Neutrophil (primary cell): ENCODE results near the gene TRIP4.

Source experiments
- H3K27ac ChIP-seq: fragments of 200-600 bp; sonication (generic); 2 replicates; pipeline ENCODE4 v1.5.1; 2016; ENCODE audit warnings: mild to moderate bottlenecking, moderate library complexity
- H3K27me3 ChIP-seq: fragments of 200-600 bp; sonication (generic); 2 replicates; pipeline ENCODE4 v1.6.0; 2016; ENCODE audit warnings: mild to moderate bottlenecking
- H3K36me3 ChIP-seq: fragments of 200-600 bp; sonication (generic); 2 replicates; pipeline ENCODE4 v1.5.1; 2017
- H3K4me1 ChIP-seq, 2 experiments: fragments of 200-600 bp in 1 of 2; sonication (generic) in 1 of 2; 1 replicate in 1 of 2; 2 replicates in 1 of 2; pipeline versions ENCODE4 v1.5.1 to v1.6.1; 2013 to 2016; ENCODE audit warnings: low read depth in 1 of 2, low read length in 1 of 2, mild to moderate bottlenecking in 1 of 2, moderate library complexity in 1 of 2; ENCODE audit not compliant: control insufficient read depth in 1 of 2, insufficient read depth in 1 of 2
- H3K4me3 ChIP-seq, 2 experiments: fragments of 200-600 bp in 1 of 2; sonication (generic) in 1 of 2; 1 replicate in 1 of 2; 2 replicates in 1 of 2; pipeline ENCODE4 v1.5.1; 2013 to 2016; ENCODE audit warnings: low read depth in 1 of 2, low read length in 1 of 2, mild to moderate bottlenecking in 1 of 2, moderate library complexity in 1 of 2
- H3K9me3 ChIP-seq: fragments of 200-600 bp; sonication (generic); 2 replicates; pipeline ENCODE4 v1.5.1; 2016
- CTCF ChIP-seq: fragments of 200-600 bp; sonication (generic); IDR thresholded peaks from 2 replicates; pipeline ENCODE4 v1.5.1; 2016; ENCODE audit warnings: antibody characterized with exemption

The TRIP4 gene

GRCh38 chr15:64354688-64355344 is 32.8 kb upstream of the TRIP4 start:
- peak overlapping the region; percentile 87 for H3K27ac ChIP-seq
- H3K4me3 ChIP-seq, result peak overlapping the region; percentile 89 to 93
- peaks cover 10 to 16% of the 10 kb centered on the region in 2 experiments for H3K4me1 ChIP-seq
- H3K36me3 ChIP-seq, result no peaks in the 10 kb centered on the region
- TF ChIP-seq CTCF, result no peak
- no peaks in the 10 kb centered on the region for H3K27me3 ChIP-seq
- no peaks in the 10 kb centered on the region for H3K9me3 ChIP-seq

GRCh38 chr15:64355348-64355943 is 32.2 kb upstream of the TRIP4 start:
- TF ChIP-seq CTCF, result no peak
- no peaks in the 10 kb centered on the region for H3K9me3 ChIP-seq
- H3K4me1 ChIP-seq, result peaks cover 10 to 16% of the 10 kb centered on the region in 2 experiments
- H3K4me3 ChIP-seq, result peak overlapping the region; percentile 89 to 93
- H3K27me3 ChIP-seq, result no peaks in the 10 kb centered on the region
- no peaks in the 10 kb centered on the region for H3K36me3 ChIP-seq
- H3K27ac ChIP-seq, result peak overlapping the region; percentile 87

- Histone ChIP-seq H3K36me3 (no peaks in the 10 kb centered on the region), H3K9me3 (no peaks in the 10 kb centered on the region), H3K4me3 (peak within 1 kb of the TSS; percentile 89 to 93), H3K4me1 (peaks cover 10 to 16% of the 10 kb centered on the region in 2 experiments), H3K27ac (peak within 1 kb of the TSS; percentile 87), H3K27me3 (no peaks in the 10 kb centered on the region)
- no peak for TF ChIP-seq CTCF
These were observed 31.5 kb upstream of the TRIP4 start, which contains the start of gene CSNK1G1 for GRCh38 chr15:64355944-64356709. Gene CSNK1G1, minus strand, starts transcription at chr15:64356173. Its CDS starts 55,674 bp downstream, at chr15:64300499.

- H3K4me3 ChIP-seq, result peak overlapping the region; percentile 89 to 93
- H3K9me3 ChIP-seq, result no peaks in the 10 kb centered on the region
- H3K27ac ChIP-seq, result peak overlapping the region; percentile 87
- H3K36me3 ChIP-seq, result no peaks in the 10 kb centered on the region
- no peaks in the 10 kb centered on the region for H3K27me3 ChIP-seq
- peaks cover 10 to 16% of the 10 kb centered on the region in 2 experiments for H3K4me1 ChIP-seq
- TF ChIP-seq CTCF, result no peak
These were observed 31.0 kb upstream of the TRIP4 start for GRCh38 chr15:64356710-64357040.

- Histone ChIP-seq H3K36me3 (no peaks in the 10 kb centered on the region), H3K27ac (no peak overlapping the region), H3K4me1 (peaks cover 0 to 5% of the 10 kb centered on the region in 2 experiments), H3K27me3 (no peaks in the 10 kb centered on the region), H3K4me3 (no peak overlapping the region), H3K9me3 (no peaks in the 10 kb centered on the region)
- no peak for TF ChIP-seq CTCF
These were observed 26.4 kb upstream of the TRIP4 start for GRCh38 chr15:64361259-64361658.
